B cell (primary cell): ENCODE data around the gene ONECUT1.

Experiments
- EZH2 ChIP-seq: IDR thresholded peaks from 2 replicates; pipeline ENCODE4 v1.6.1; 2012; ENCODE audit warnings: borderline replicate concordance, low read depth, mild to moderate bottlenecking, moderate library complexity, low read length; ENCODE audit not compliant: insufficient read depth, poor library complexity, severe bottlenecking
- TF ChIP-seq, protein P1 (sequence below): fragments of 200-600 bp; IDR thresholded peaks from one replicate; pipeline ENCODE4 v1.8.0; 2022; ENCODE audit warnings: antibody characterized with exemption, mild to moderate bottlenecking

DNA sequence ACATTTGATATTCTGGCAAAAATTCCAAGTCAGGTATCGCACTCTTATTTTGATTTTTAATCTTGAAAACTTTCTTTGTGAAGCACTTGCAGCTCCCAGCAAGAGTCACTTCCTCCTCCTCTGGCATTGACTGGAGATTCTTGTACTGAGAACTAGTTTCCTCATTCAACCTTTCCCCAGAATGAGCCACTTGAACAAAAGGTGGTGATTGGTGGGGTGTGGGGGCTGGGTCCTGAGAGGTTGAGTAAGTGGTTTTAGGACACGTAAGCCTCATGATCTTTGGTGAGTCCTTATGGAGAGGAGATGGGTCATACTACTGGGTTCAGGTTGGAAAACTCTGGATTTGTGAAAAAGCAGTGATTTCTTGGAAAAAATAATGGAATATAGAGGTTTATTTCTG, 32.3 kb upstream of the ONECUT1 start:
- TF ChIP-seq, protein P1, sequence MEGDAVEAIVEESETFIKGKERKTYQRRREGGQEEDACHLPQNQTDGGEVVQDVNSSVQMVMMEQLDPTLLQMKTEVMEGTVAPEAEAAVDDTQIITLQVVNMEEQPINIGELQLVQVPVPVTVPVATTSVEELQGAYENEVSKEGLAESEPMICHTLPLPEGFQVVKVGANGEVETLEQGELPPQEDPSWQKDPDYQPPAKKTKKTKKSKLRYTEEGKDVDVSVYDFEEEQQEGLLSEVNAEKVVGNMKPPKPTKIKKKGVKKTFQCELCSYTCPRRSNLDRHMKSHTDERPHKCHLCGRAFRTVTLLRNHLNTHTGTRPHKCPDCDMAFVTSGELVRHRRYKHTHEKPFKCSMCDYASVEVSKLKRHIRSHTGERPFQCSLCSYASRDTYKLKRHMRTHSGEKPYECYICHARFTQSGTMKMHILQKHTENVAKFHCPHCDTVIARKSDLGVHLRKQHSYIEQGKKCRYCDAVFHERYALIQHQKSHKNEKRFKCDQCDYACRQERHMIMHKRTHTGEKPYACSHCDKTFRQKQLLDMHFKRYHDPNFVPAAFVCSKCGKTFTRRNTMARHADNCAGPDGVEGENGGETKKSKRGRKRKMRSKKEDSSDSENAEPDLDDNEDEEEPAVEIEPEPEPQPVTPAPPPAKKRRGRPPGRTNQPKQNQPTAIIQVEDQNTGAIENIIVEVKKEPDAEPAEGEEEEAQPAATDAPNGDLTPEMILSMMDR: no peak
- TF ChIP-seq EZH2: no peak
